Trophoblast cell (in vitro differentiated cells and primary cell): ENCODE measurements around the gene GSTM3.

Experiments
- DNase-seq, 2 donors: peaks; one replicate each; pipeline ENCODE4 v3.0.0-alpha.2; 2016
- H2AFZ ChIP-seq: 2 replicates; pipeline ENCODE4 v1.6.1; 2013; ENCODE audit warnings: low read length, moderate library complexity, mild to moderate bottlenecking; ENCODE audit not compliant: insufficient read depth, poor library complexity
- H2AK5ac ChIP-seq: 2 replicates; pipeline ENCODE4 v1.6.1; 2013; ENCODE audit warnings: mild to moderate bottlenecking, low read length
- H2BK120ac ChIP-seq: 2 replicates; pipeline ENCODE4 v1.6.1; 2013; ENCODE audit warnings: low read length, mild to moderate bottlenecking, moderate library complexity; ENCODE audit not compliant: insufficient read depth, poor library complexity
- H2BK12ac ChIP-seq: 2 replicates; pipeline ENCODE4 v1.6.1; 2013; ENCODE audit warnings: mild to moderate bottlenecking, low read length, moderate library complexity
- H2BK5ac ChIP-seq: 2 replicates; pipeline ENCODE4 v1.6.1; 2013; ENCODE audit warnings: low read length, low read depth, moderate library complexity, mild to moderate bottlenecking; ENCODE audit not compliant: poor library complexity
- H3K14ac ChIP-seq: 2 replicates; pipeline ENCODE4 v1.6.1; 2013; ENCODE audit warnings: mild to moderate bottlenecking, low read length
- H3K18ac ChIP-seq: 2 replicates; pipeline ENCODE4 v1.6.1; 2013; ENCODE audit warnings: mild to moderate bottlenecking, low read length
- H3K23ac ChIP-seq: 2 replicates; pipeline ENCODE4 v1.6.1; 2013; ENCODE audit warnings: low read length
- H3K27ac ChIP-seq: 2 replicates; pipeline ENCODE4 v1.5.1; 2013; ENCODE audit warnings: low read depth, mild to moderate bottlenecking, inconsistent platforms, low read length, moderate library complexity
- H3K27me3 ChIP-seq: 2 replicates; pipeline ENCODE4 v1.6.1; 2013; ENCODE audit warnings: inconsistent platforms, mild to moderate bottlenecking, low read length, moderate library complexity; ENCODE audit not compliant: insufficient read depth
- H3K36me3 ChIP-seq, 2 experiments: 1 replicate in 1 of 2; 2 replicates in 1 of 2; pipeline ENCODE4 v1.6.1; 2013; ENCODE audit warnings: low read length in 2 of 2, mild to moderate bottlenecking in 2 of 2, moderate library complexity in 1 of 2; ENCODE audit not compliant: insufficient read depth in 2 of 2, control insufficient read depth in 1 of 2
- H3K4ac ChIP-seq: 2 replicates; pipeline ENCODE4 v1.6.1; 2013; ENCODE audit warnings: low read depth, mild to moderate bottlenecking, low read length, moderate library complexity
- H3K4me1 ChIP-seq, 2 experiments: 1 replicate in 1 of 2; 2 replicates in 1 of 2; pipeline ENCODE4 v1.6.1; 2013; ENCODE audit warnings: low read length in 2 of 2, mild to moderate bottlenecking in 2 of 2, moderate library complexity in 1 of 2; ENCODE audit not compliant: insufficient read depth in 2 of 2, control insufficient read depth in 1 of 2
- H3K4me2 ChIP-seq: 2 replicates; pipeline ENCODE4 v1.6.1; 2013; ENCODE audit warnings: inconsistent platforms, mild to moderate bottlenecking, low read length, moderate library complexity
- H3K4me3 ChIP-seq: 2 replicates; pipeline ENCODE4 v1.5.1; 2013; ENCODE audit warnings: mild to moderate bottlenecking, low read depth, low read length, inconsistent platforms
- H3K79me1 ChIP-seq: one replicate; pipeline ENCODE4 v1.6.1; 2013; ENCODE audit warnings: low read length
- H3K79me2 ChIP-seq: 2 replicates; pipeline ENCODE4 v1.6.1; 2013; ENCODE audit warnings: low read length, mild to moderate bottlenecking; ENCODE audit not compliant: control insufficient read depth, insufficient read depth, poor library complexity
- H3K9ac ChIP-seq: 2 replicates; pipeline ENCODE4 v1.6.1; 2013; ENCODE audit warnings: mild to moderate bottlenecking, low read length
- H3K9me3 ChIP-seq: 2 replicates; pipeline ENCODE4 v1.6.1; 2013; ENCODE audit warnings: low read depth, mild to moderate bottlenecking, control low read depth, inconsistent platforms, low read length; ENCODE audit not compliant: insufficient read depth
- H4K12ac ChIP-seq: 2 replicates; pipeline ENCODE4 v1.6.1; 2013; ENCODE audit warnings: low read depth, mild to moderate bottlenecking, low read length, moderate library complexity
- H4K8ac ChIP-seq: 2 replicates; pipeline ENCODE4 v1.6.1; 2013; ENCODE audit warnings: low read depth, mild to moderate bottlenecking, low read length, moderate library complexity
- H4K91ac ChIP-seq: one replicate; pipeline ENCODE4 v1.6.1; 2013; ENCODE audit warnings: low read depth, mild to moderate bottlenecking, low read length, moderate library complexity
- WGBS: extraction: QIAGEN DNeasy Blood & Tissue Kit; methylation state at CpG from one replicate; pipeline ENCODE4 v1.1.7; 2013; ENCODE audit warnings: missing lambda C conversion rate; ENCODE audit not compliant: insufficient read length, insufficient coverage; ENCODE audit errors: extremely low coverage; 5-methylcytosine and 5-hydroxymethylcytosine counted together

Gene GSTM3

GRCh38 chr1:109782514-109782913, 41.7 kb upstream of the GSTM3 start:
- Histone ChIP-seq H3K79me1 (peaks cover 2% of the 10 kb centered on the region), H3K4me3 (no peak overlapping the region), H2BK5ac (no peak overlapping the region), H2BK120ac (no peak overlapping the region), H3K9ac (no peak overlapping the region), H3K4me1 (peaks cover 7 to 13% of the 10 kb centered on the region in 2 experiments), H4K12ac (no peak overlapping the region), H3K23ac (no peak overlapping the region), H2BK12ac (peak overlapping the region; percentile 13), H3K14ac (no peak overlapping the region), H3K27ac (no peak overlapping the region), H4K8ac (no peak overlapping the region), H3K27me3 (no peaks in the 10 kb centered on the region), H2AK5ac (no peak overlapping the region), H4K91ac (no peak overlapping the region), H3K18ac (no peak overlapping the region), H3K4ac (no peak overlapping the region), H3K79me2 (no peaks in the 10 kb centered on the region), H3K36me3 (no peaks in the 10 kb centered on the region), H3K4me2 (no peak overlapping the region), H2AFZ (no peak overlapping the region), H3K9me3 (peaks cover 3% of the 10 kb centered on the region)
- WGBS, result no CpG with 5 or more reads among the region's 1 CpG
- no peak for DNase-seq

GRCh38 chr1:109781806-109782205, 41.0 kb upstream of the GSTM3 start:
- Histone ChIP-seq H2AK5ac (no peak overlapping the region), H2BK12ac (no peak overlapping the region), H2BK120ac (no peak overlapping the region), H4K91ac (no peak overlapping the region), H3K79me1 (peaks cover 4% of the 10 kb centered on the region), H3K4ac (no peak overlapping the region), H3K9me3 (peaks cover 3% of the 10 kb centered on the region), H3K27me3 (no peaks in the 10 kb centered on the region), H4K12ac (no peak overlapping the region), H3K79me2 (no peaks in the 10 kb centered on the region), H3K14ac (no peak overlapping the region), H3K4me3 (no peak overlapping the region), H3K4me2 (no peak overlapping the region), H4K8ac (no peak overlapping the region), H2AFZ (no peak overlapping the region), H3K36me3 (no peaks in the 10 kb centered on the region), H3K9ac (no peak overlapping the region), H3K18ac (no peak overlapping the region), H3K27ac (no peak overlapping the region), H3K23ac (no peak overlapping the region), H2BK5ac (no peak overlapping the region), H3K4me1 (peaks cover 3 to 11% of the 10 kb centered on the region in 2 experiments)
- WGBS, result no CpG with 5 or more reads among the region's 2 CpGs
- DNase-seq, result no peak

- H3K4me2 ChIP-seq, result no peak overlapping the region
- H3K27ac ChIP-seq, result no peak overlapping the region
- H4K91ac ChIP-seq, result no peak overlapping the region
- H3K9ac ChIP-seq, result no peak overlapping the region
- peaks cover 3% of the 10 kb centered on the region for H3K9me3 ChIP-seq
- H3K18ac ChIP-seq, result no peak overlapping the region
- H2AFZ ChIP-seq, result no peak overlapping the region
- no peak overlapping the region for H2BK120ac ChIP-seq
- no peak overlapping the region for H2AK5ac ChIP-seq
- no peaks in the 10 kb centered on the region for H3K79me2 ChIP-seq
- peaks cover 3 to 11% of the 10 kb centered on the region in 2 experiments for H3K4me1 ChIP-seq
- no peak overlapping the region for H3K4ac ChIP-seq
- H3K27me3 ChIP-seq, result no peaks in the 10 kb centered on the region
- no peak overlapping the region for H4K8ac ChIP-seq
- no peak overlapping the region for H3K4me3 ChIP-seq
- no CpG with 5 or more reads among the region's 1 CpG for WGBS
- H3K14ac ChIP-seq, result no peak overlapping the region
- no peaks in the 10 kb centered on the region for H3K36me3 ChIP-seq
- H2BK12ac ChIP-seq, result no peak overlapping the region
- no peak overlapping the region for H4K12ac ChIP-seq
- no peak overlapping the region for H3K23ac ChIP-seq
- no peak overlapping the region for H2BK5ac ChIP-seq
- no peak for DNase-seq
- peaks cover 4% of the 10 kb centered on the region for H3K79me1 ChIP-seq
These were observed 40.1 kb upstream of the GSTM3 start for GRCh38 chr1:109780982-109781381.

GRCh38 chr1:109777980-109778625, 37.3 kb upstream of the GSTM3 start:
- H3K4ac ChIP-seq, result no peak overlapping the region
- no peak overlapping the region for H3K23ac ChIP-seq
- no peak overlapping the region for H2BK12ac ChIP-seq
- H2BK120ac ChIP-seq, result no peak overlapping the region
- no peak overlapping the region for H3K9ac ChIP-seq
- H3K14ac ChIP-seq, result no peak overlapping the region
- no CpG with 5 or more reads among the region's 9 CpGs for WGBS
- no peak overlapping the region for H3K4me3 ChIP-seq
- DNase-seq, result no peak
- H3K4me1 ChIP-seq, result peaks cover 2 to 9% of the 10 kb centered on the region in 2 experiments
- H4K91ac ChIP-seq, result no peak overlapping the region
- H3K9me3 ChIP-seq, result peaks cover 5% of the 10 kb centered on the region
- H3K79me1 ChIP-seq, result peaks cover 1% of the 10 kb centered on the region
- H4K12ac ChIP-seq, result no peak overlapping the region
- no peaks in the 10 kb centered on the region for H3K27me3 ChIP-seq
- no peak overlapping the region for H2AK5ac ChIP-seq
- no peaks in the 10 kb centered on the region for H3K36me3 ChIP-seq
- H3K27ac ChIP-seq, result no peak overlapping the region
- no peak overlapping the region for H2AFZ ChIP-seq
- no peak overlapping the region for H3K18ac ChIP-seq
- no peaks in the 10 kb centered on the region for H3K79me2 ChIP-seq
- H2BK5ac ChIP-seq, result no peak overlapping the region
- H4K8ac ChIP-seq, result no peak overlapping the region
- H3K4me2 ChIP-seq, result no peak overlapping the region
